CD1c-positive myeloid dendritic cell (primary cell): ENCODE data around the gene CCDC178.
"Not testable (repeated sequence)": the region's sequence is repeated elsewhere in the genome, so short reads cannot be mapped to it uniquely, and the experiment has no call there.

Experiments
- DNase-seq: peaks from one replicate; pipeline ENCODE4 v3.0.0-alpha.2; 2016; ENCODE audit errors: extremely low spot score

CCDC178 gene, protein sequence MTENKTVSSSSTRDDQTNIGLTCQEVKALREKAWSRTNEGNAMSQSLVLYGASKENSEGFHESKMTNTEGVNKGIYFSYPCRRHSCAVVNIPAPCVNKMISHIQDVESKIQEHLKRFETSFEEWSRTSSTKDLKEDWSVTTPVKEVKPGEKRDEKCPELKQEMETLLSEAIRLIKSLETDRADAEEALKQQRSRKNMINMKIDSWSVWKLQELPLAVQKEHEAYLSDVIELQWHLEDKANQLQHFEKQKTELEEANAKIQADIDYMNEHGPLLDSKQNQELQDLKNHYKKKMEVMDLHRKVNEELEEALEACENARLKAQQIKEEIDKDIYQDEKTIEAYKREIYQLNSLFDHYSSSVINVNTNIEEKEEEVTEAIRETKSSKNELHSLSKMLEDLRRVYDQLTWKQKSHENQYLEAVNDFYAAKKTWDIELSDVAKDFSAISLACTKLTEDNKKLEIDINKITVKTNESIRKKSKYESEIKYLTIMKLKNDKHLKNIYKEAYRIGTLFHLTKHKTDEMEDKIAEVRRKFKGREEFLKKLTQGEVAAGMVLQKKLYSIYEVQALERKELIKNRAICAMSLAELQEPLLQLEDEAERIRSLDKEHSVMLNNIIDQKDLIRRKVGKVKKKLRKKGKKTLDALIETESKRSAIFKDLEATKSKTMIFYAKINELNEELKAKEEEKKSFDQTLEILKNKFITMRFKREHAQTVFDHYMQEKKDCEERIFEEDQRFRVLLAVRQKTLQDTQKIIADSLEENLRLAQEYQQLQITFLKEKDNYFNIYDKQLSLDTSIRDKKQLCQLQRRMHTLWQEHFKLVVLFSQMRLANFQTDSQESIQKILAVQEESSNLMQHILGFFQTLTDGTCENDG

DNA sequence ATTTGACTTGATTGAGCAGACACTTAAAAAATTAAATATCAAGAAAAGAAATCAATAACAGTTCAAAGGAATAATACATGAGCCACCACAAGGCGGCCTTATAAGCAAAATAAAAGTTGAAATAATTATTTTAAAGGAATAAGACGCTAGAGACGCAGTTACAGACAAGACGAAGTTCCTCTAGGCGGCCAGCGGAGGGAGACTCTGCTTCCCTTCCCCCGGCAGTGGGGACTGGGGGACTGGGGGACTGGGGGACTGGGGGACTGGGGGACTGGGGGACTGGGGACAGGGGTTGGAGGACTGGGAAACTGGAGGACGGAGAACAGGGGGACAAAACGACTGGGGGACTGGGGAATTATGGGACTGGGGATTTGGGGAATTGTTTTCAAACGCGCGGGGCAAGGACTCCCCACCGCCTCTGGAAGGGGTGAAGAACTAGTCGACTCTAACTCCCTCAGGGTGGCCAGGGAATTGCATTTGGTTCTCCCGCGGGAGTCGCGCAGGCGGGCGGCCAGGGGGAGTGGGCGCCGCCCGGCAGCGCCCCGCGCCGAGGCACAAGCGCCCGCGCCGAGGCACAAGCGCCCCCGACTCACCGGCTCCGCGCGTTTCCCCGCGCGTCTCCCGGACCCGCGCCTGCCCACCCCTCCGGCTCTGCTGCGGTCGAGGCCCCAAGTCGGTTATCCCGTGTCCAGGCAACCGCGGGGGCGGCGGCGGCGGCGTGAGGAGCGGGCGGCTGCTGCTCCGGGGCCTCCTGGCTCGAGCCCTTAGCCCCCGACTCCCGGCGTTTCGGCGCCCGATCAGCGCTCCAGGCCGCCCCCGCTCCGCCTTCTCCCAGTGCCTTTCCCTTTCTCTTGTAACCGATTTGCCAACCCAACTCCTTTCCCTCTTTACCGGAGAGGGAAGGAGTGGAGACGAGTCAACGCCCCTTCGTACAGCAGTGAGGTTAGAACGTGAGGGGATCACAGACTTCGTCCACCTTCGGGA lies at the start of gene CCDC178:
CCDC178 (minus strand) TSS at position 662 of the 984 bp plus-strand sequence. CDS start 28,633 bp downstream, outside the sequence.
- DNase-seq, result no peak

DNA sequence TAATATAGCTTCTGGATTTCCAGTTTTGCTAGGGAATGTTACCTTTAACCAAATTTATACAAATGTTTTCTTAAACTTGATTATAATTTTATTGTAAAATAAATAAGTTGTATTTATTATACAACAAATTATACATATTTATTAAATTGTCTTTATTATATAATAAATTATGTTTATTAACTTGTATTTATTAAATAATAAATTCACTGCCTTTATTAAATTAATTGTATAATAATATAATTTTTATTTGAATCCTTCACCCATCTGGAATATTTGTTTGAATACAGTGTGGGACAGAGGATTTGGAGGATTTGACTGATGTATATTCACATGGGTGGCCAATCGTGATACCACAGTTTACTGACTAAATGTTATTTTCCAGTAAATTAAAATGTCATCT lies 43.4 kb upstream of the CCDC178 start:
- no peak for DNase-seq

DNA sequence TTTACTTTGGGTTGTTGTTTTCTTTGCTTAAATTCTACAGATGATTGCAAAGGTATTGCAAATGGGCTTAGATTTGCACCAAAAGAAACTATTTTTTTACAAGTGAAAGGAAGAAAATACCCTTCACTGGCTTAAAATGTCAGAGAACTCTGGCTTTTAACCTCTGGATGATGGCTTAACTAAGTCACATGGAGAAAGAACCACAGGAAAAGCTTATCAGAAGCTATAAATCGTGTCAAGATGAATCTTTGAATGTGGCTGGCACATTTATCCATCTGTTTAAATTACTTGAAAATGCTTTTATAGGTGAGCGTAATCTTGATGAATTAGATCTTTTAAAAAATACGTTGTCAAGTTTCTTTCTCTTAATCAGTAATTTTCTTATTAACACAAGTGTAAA lies 32.0 kb upstream of the CCDC178 start:
- no peak for DNase-seq

DNA sequence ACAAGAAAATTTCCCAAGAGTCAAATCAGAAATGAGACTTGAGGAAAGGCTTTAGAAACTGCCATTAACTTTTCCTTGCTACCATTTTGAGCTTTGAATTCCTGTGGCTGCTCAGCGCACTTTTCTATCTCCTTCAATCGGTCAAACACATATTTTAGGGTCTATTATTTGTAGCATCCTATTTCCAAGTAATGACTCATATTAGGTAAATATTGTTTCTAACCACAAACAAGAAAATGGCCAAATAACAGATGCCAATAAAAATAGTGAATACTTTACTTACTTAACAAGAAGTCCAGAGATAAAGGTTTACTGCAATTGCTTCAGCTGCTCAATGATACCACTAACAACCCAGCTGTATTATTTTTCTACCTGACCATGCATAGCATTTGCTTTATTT lies 29.7 kb upstream of the CCDC178 start:
- no peak for DNase-seq

DNA sequence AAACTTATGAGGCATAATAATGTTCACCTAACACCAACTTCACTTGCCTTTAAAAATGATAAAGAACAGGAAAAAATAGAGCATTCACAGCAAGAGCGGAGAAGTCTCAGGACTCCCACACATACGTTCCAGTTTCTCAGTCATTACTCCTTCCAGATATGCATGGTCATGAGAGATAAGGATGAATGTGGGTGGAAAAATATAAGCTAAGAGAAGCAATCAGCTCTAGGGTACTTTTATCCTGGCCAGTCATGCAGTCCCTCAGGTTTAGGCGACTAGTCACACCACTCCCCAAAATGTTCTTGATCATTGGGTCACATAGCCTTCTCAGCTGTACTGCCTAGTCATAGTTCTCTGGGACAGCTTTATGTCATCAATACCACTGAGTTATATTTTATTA lies 29.2 kb upstream of the CCDC178 start:
- DNase-seq, result no peak

DNA sequence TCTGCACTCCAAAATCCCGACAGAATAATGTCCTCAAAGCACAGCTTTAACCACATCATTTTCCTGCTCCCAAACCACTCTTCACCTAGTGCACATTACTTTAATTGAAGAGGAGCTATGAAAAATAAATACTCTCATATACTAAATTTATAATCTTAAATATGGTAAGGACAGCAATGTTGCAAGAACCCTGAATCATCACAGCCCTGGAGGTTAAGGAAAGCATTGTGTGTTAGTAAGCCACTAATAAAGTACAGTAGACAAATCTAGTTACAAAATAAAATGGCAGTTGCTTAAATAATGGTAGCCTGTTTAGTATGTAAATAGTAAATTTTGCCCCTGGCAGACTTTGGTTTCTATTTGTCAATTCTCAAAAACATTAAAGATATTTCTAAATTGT lies 27.0 kb upstream of the CCDC178 start:
- no peak for DNase-seq

DNA sequence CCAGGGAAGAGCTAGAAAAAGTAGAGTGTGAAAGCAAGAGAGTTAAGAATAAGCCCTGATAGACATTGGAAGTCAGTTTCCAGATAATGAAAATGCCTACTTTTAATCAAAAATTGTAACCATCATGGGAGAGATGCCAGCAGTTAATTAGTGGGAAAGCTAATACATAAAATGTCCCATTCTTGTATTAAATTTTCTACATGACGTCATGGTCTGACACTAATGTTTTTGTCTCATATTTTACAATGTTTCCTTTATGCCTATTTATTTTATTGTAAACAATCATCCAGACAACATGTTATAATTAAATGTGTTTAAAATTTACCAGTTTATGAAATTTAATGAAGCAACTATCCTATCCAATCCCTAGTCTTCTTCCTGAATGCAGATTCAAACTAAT lies 26.3 kb upstream of the CCDC178 start:
- DNase-seq, result no peak

DNA sequence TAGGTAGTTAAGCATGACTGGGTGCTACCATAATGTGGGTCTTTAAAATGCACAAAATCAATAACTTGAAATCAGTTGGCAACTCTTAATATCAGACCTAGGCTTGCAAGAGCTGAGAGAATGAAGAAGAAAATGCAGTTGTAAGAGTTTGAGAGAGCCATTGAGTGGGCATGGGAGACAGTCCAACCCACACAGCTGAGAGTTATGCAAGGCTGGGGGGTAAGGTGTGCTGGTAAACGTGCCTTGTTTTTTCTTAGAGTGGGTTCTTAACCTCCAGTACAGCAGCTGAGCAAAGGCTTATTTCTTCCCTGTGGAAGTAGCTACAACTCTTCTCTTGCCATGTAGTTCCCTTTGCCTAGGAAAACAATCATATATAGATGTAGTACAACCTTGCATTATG lies 20.2 kb upstream of the CCDC178 start:
- no peak for DNase-seq

DNA sequence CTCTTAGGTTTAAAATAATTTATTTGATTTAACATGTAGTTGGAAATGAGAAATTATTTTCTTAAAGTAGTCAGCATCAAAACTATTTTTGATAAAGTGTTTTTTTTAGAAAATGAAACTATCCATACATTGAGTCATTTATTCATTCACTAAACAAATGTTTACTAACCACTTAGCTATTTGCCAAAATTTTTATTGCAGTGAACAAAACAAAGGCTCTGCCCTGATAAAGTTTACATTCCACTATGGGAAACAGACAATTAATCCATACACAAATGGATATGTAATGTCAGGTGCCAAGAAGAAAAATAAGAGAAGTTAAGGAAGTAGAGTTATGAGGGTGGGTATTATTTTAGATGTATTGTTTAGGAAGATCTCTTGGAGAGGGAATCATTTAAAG lies 19.1 kb upstream of the CCDC178 start:
- DNase-seq, result no peak

DNA sequence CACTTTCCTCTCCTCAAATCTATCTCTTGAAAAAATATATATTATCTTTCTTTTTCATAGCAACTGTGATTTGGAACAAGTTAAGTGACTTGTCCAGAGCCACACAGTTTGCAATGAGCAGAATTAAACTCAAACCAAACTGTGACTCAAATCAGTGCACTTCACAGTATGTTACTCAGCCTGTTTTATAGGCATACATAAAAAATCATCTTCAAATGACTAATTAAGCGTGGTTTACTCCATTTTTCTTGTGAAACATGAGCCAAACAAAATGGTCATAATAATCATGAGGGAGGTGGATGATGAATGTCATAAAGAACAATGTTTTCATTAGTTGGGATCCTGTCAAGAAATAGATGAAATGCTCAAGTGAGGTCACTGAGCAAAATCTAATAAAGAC lies 6.1 kb upstream of the CCDC178 start:
- no peak for DNase-seq

DNA sequence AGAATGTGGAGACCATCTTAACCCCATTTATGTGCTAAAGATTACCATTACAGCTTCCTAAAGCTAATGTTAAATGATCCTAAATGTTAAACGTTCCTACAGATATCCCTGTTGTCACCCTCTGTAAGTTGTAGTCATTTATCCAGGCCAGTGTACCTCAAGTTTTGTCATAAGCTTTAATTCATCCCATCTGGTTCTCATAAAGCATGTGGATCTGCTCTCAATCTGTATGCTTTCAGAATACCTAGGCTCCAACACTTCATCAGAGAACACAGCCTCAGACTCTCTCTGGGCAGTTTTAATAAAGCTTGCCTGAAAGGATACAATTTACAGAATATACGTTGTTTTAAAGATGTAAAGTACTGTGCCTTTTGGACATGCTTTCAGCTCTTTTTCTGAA lies 4.2 kb upstream of the CCDC178 start:
- DNase-seq, result no peak

DNA sequence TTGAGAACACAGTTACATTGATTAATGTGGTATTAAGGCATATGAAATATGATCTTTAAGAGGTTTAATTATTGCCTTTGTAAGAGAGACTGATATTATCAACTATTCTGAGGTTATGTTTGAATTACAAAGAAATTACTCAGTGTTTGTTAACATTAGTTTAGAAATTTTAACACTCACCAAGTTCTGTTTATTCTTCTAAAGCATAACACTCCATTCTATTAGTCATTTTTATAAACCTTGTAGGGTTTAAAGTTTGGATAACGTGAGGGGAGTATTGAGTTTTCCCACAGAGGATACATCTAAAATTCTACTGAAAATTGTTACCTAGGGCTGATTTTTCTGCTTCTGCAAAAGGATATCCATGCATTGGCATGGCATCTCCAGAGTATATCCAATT lies 7.7 kb downstream of the CCDC178 start:
- no peak for DNase-seq

DNA sequence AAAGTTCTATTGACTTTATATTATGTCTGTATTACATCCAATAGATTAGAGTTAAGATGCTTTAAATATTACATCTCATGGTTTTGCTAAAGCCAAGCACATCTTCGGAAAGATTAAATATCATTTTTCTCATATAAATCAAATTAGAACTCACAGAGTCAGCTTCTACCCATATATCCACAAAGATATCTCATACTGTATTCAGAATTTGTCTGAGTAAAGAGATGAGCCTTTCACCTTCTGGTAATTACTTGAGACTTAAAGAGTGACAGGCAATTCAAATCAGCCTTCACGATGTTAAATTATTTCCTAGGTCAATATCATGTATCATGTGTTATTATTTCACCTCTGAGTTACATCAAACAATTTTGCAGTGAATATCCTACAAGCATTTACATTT lies 13.0 kb downstream of the CCDC178 start:
- no peak for DNase-seq

DNA sequence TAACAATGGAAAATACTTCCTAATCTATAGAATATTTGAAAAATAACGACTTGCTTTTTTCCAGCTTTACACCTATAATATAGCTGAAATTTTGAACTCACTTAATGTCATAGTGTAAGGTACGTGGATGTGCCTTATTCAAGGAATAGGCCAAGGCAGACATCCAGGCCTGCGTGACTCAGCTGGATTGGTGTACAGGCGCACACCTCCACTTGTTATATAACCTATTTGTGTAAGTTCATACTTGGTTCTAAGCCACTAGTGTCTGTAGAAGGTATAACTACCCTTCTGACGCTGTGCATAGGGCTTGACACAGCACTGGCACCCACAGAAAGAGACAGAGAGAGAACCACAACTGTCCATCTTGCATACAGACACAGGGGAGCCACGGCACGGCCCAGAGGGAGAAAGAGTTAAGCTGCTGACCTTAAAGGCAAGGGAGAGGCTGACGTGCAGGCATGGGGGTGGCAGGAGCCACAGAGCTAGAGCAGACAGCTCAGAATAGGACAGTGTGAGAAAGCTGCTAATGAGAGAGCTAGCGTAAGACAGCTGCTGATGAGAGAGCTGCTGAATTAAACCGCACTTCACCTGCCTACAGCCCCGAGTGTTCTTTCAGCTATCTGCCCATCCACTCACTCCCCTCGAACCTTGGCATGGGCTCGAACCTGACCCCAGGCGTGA lies 16.1 kb downstream of the CCDC178 start:
- no peak for DNase-seq

DNA sequence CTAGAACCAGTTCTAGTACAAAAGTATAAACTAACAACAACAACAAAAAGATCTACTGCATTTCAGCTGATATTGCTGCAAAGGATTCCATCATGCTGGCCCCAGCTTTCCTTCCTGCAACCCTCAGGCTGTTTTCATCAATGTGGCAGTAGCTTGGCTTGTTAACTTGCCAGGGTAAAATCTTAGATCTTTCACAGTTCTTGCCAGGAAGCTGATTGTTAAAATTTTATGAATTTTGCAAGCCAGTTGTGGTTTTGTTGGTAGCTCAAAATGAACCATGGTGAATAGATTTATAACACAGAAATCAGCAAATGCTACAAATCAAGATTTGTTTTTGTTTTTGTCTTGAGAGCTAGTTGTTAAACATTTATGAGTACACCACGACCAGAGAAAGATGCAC lies 19.3 kb downstream of the CCDC178 start:
- DNase-seq, result no peak

DNA sequence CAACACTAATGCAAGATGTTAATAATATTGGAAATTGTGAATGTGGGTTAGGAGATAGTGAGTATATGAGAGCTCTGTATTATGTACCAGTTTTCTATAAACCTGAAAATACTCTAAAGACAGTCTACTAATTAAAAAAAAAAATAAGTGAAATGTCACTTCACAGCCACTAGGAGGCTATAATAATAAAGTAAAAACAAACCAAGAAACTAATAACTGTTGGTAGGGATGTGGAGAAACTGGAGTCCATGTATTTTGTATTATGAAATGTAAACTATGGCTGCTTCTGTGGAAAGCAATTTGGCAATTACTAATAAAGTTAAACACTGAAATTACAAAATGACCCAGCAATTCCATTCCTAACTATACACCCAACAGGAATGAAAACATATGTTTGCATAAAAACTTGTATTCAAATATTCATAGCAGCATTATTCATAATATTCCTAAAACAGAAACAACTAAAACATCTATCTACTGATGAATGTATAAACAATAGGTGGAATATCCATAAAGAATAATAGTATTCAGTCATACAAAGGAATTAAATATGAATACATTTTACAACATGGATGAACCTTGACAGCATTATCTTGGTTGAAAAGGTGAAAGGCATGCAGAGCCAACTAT lies 36.2 kb downstream of the CCDC178 start:
- no peak for DNase-seq

DNA sequence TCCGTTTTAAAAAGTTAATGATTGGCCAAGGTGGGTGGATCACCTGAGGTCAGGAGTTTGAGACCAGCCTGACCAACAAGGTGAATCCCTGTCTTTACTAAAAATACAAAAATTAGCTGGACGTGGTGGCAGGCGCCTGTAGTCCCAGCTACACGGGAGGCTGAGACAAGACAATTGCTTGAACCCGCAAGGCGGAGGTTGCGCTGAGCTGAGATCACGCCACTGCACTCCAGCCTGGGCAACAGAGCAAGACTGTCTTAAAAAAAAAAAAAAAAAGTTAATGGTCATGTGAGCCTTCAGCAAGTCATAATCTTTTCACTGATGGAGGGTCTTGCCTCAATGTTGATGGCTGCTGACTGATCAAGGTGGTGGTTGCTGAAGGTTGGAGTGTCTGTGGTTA lies 41.6 kb downstream of the CCDC178 start:
- DNase-seq, result not testable (repeated sequence)

DNA sequence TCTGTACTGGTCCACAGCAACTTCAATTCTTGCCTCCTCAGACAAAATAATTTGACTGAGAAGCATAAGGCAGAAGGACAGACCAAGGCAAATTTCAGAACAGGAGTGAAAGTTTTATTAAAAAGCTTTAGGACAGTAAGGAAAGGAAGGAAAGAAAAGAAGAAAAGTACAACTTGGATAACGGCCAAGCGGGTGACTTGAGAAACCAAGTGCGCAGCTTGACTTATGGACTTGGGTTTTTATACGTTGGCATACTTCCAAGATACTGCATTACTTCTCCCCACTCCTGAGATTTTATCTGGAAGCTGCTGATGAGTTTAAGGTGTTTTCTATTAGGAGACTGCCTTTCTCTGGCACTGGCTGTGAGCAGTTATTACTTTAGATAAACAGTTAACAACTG lies 64.7 kb downstream of the CCDC178 start:
- DNase-seq, result no peak

DNA sequence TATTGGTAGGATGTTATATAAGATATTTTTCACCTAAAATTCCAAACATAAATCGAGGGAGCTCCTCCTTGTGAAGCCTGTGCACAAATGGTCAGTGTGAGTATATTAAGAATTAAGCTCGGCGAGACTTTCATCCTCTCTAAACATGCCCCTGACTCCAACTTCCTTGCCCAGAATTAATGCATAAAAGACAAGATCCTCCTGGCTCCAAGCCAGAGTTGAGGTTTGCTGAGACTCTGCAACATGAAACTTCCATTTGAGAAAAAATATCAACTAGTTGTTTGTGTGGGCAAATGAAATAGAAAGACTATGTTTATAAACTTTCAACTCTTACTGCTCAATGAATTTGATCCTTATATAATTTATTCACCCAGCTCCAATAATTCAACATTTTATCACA lies 68.1 kb downstream of the CCDC178 start:
- DNase-seq, result no peak

DNA sequence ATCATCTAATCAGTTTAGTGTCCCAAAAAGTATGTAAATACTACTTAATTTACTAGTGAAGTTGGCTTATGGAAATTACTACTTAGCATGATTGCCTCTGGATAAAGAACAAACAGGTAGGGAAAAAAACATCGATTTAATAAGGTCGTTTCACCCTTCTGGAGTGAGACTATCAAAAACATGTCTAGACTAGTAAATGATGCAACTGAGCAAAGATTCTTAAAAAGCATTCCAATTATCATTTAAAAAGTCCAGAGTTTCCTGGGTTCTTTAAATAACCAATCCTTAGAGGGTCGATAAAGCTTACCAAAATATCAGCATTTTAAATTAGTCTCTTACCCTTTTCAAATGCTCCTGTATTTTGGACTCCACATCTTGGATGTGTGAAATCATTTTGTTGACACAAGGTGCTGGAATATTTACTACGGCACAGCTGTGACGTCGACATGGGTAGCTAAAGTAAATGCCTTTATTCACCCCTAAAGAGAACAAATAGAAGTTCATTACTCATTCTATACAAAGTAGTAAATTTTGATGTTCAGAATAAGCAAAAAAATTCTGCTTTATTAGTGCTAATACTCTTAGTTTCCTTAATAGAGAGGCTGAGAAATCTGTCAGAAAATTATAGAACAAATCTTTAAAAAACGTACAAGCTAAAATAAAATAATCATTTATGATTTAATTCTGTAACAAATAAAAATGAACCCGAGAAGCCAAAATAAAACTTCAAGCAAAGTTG lies 70.6 kb downstream of the CCDC178 start:
- no peak for DNase-seq
